ENCODE results near the gene SLC2A2. TPM values are rescaled to one million over a fixed set of nuclear protein-coding genes. Genes with fewer than 3 reads are reported as not detected.

The SLC2A2 gene
- polyA plus RNA-seq, 1 donor (not counting 4 experiments of a cell fraction or from before 2014, with no cell fraction given): not detected

DNA sequence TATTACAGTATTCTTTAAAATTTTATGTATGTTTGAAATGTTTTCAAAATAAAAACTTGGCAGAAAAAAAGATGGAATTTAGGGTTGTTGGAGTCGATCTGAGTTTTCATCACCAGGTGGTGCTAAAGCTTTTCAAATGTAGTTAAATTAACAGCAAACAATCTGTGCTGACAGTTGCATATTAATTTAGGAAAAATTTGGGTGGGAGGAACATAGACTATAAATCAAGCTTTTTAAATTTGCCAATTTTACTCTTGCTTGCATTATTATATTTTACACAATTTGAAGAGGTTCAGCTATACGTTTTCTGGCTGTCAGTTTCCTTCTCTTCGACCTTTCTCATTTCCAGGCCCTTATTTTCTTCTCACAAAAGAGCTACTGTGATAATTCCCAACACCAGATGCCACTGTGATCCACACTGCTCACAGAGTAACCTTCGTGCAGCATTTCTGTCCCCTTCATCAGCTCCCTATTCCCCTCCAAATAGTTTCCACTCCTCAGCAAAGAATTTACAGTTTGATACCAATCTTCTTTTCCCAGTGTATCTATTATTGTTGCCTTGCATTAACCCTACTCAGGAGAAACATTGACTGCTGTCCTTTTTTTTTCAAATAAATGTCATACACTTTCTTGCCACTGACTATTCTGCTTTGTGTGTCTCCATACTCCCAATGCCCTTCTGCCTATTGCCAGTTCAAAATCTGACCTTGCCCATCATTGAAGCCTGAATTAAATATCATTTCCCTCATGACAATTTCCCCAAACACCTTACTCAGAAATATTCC, 64.7 kb downstream of the SLC2A2 start:
- dilution Hi-C loops (cut with MboI; ENCODE audit: extremely low pct_ligation_motif_present, low sequenced_read_pairs): no loop called here
- H3K36me3 ChIP-seq (ENCODE audit: control insufficient read depth in 2 of 2, extremely low read depth in 1 of 2, insufficient read depth in 2 of 2, low read length in 2 of 2): no peaks in the 10 kb centered on the region
- H3K27ac ChIP-seq (ENCODE audit: control insufficient read depth, insufficient read depth, low read length): no peak overlapping the region
- H2AFZ ChIP-seq (ENCODE audit: control insufficient read depth, low read length): no peak overlapping the region
- H3K9me3 ChIP-seq (ENCODE audit: control insufficient read depth, low read depth, low read length): no peaks in the 10 kb centered on the region
- no peak overlapping the region for H3K4me3 ChIP-seq (ENCODE audit: control insufficient read depth in 2 of 3, extremely low read depth in 1 of 3, insufficient read depth in 2 of 3, low read depth in 1 of 3, low read length in 3 of 3)
- H3K27me3 ChIP-seq (ENCODE audit: control insufficient read depth, extremely low read depth, insufficient read depth, low read length): no peaks in the 10 kb centered on the region
- FAIRE-seq (peak; percentile 65), DNase-seq (ENCODE audit: low read depth, low spot score) (no peak)
- H3K4me2 ChIP-seq (ENCODE audit: control insufficient read depth, extremely low read depth, insufficient read depth, low read depth, low read length): no peak overlapping the region
- H3K79me2 ChIP-seq (ENCODE audit: control insufficient read depth, insufficient read depth, low read length): no peaks in the 10 kb centered on the region
- H3K9me1 ChIP-seq (ENCODE audit: control insufficient read depth, extremely low read depth, insufficient read depth, low read length): no peaks in the 10 kb centered on the region
- no peaks in the 10 kb centered on the region for H4K20me1 ChIP-seq (ENCODE audit: control insufficient read depth, extremely low read depth, insufficient read depth, low read length)
- no peaks in the 10 kb centered on the region for H3K4me1 ChIP-seq (ENCODE audit: control insufficient read depth, extremely low read depth, insufficient read depth, low read length)
- peak in 2 of 3 experiments; percentile 27 to 42 for TF ChIP-seq CTCF (optimal IDR thresholded peaks at IDR 0.05 in 1 of 3, IDR thresholded peaks at IDR 0.05 in 1 of 3, conservative IDR thresholded peaks at IDR 0.05 in 1 of 3; ENCODE audit: extremely low read depth in 1 of 3, insufficient read depth in 2 of 3, low read length in 3 of 3)
- no peak for TF ChIP-seq EZH2 (IDR thresholded peaks at IDR 0.05; ENCODE audit: low read length)
- no peak overlapping the region for H3K9ac ChIP-seq (ENCODE audit: control insufficient read depth, extremely low read depth, insufficient read depth, low read length)

- H2AFZ ChIP-seq (ENCODE audit: control insufficient read depth, low read length): no peak overlapping the region
- H3K36me3 ChIP-seq (ENCODE audit: control insufficient read depth in 2 of 2, extremely low read depth in 1 of 2, insufficient read depth in 2 of 2, low read length in 2 of 2): no peaks in the 10 kb centered on the region
- no peak for TF ChIP-seq EZH2 (IDR thresholded peaks at IDR 0.05; ENCODE audit: low read length)
- no peak for TF ChIP-seq CTCF (optimal IDR thresholded peaks at IDR 0.05 in 1 of 3, IDR thresholded peaks at IDR 0.05 in 1 of 3, conservative IDR thresholded peaks at IDR 0.05 in 1 of 3; ENCODE audit: extremely low read depth in 1 of 3, insufficient read depth in 2 of 3, low read length in 3 of 3)
- no peak overlapping the region for H3K4me2 ChIP-seq (ENCODE audit: control insufficient read depth, extremely low read depth, insufficient read depth, low read depth, low read length)
- H3K27me3 ChIP-seq (ENCODE audit: control insufficient read depth, extremely low read depth, insufficient read depth, low read length): no peaks in the 10 kb centered on the region
- H3K27ac ChIP-seq (ENCODE audit: control insufficient read depth, insufficient read depth, low read length): no peak overlapping the region
- H3K9me3 ChIP-seq (ENCODE audit: control insufficient read depth, low read depth, low read length): no peaks in the 10 kb centered on the region
- no peak for FAIRE-seq
- H3K9ac ChIP-seq (ENCODE audit: control insufficient read depth, extremely low read depth, insufficient read depth, low read length): no peak overlapping the region
- dilution Hi-C loops (cut with MboI; ENCODE audit: extremely low pct_ligation_motif_present, low sequenced_read_pairs): no loop called here
- DNase-seq (ENCODE audit: low read depth, low spot score): no peak
- no peaks in the 10 kb centered on the region for H3K4me1 ChIP-seq (ENCODE audit: control insufficient read depth, extremely low read depth, insufficient read depth, low read length)
- H3K4me3 ChIP-seq (ENCODE audit: control insufficient read depth in 2 of 3, extremely low read depth in 1 of 3, insufficient read depth in 2 of 3, low read depth in 1 of 3, low read length in 3 of 3): no peak overlapping the region
- no peaks in the 10 kb centered on the region for H3K79me2 ChIP-seq (ENCODE audit: control insufficient read depth, insufficient read depth, low read length)
- H4K20me1 ChIP-seq (ENCODE audit: control insufficient read depth, extremely low read depth, insufficient read depth, low read length): no peaks in the 10 kb centered on the region
- H3K9me1 ChIP-seq (ENCODE audit: control insufficient read depth, extremely low read depth, insufficient read depth, low read length): no peaks in the 10 kb centered on the region
Observed at GRCh38 chr3:170959457-170959856, 67.1 kb downstream of the SLC2A2 start.

Measured in keratinocyte (primary cell).